Left hindlimb (tissue), 1 donor: ENCODE measurements around the gene CIAO2B.
A peak's percentile ranks its signal among the peaks of the same experiment; 100 is the strongest.
"Not testable (repeated sequence)": the region's sequence is repeated elsewhere in the genome, so short reads cannot be mapped to it uniquely, and the experiment has no call there.

Source experiments
- DNase-seq: peaks from one replicate; pipeline ENCODE4 v3.0.0-alpha.2; 2018

Gene CIAO2B

DNA sequence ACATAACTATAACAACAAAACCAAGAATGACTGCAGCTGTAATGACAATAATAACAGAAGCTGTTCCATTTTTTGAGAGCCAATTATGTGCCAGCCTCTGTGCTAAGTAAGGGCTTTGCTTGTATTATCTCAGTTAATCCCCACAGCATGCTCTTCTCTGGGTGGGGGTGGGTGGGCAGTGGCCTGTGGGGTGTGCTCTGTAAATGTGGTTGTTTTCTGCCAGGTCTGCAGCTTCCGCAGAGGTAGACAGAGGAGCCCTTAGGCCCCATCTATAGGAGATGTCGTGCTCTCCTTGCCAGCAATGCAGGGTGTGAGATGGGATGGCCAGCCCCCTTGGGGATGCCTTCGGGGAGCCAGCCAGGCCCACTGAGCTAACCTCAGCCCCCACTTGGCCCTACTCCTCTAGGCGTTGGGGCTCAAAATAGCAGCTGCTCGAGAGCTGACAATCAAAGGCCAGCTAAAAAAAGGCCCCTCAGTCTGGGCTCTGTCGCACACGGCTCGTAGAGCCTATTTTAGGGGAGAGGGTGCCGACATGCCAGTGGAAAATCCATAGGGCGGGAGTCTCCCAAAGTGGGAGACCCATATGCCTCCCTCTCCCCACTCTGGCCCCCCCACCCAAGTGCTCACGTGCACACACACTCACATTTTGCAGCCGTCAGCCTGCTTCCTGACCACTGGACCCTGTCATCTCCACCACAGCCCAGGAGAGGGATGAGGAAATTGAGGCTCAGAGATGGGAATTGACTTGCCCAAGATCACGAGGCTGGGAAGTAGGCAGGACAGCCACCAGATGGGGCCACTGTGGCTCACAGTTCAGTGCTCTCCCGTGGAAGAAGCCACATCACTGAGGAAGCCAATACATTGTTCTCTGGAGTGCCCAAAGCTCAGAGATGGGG lies 31.3 kb downstream of the CIAO2B start:
- DNase-seq = no peak

DNA sequence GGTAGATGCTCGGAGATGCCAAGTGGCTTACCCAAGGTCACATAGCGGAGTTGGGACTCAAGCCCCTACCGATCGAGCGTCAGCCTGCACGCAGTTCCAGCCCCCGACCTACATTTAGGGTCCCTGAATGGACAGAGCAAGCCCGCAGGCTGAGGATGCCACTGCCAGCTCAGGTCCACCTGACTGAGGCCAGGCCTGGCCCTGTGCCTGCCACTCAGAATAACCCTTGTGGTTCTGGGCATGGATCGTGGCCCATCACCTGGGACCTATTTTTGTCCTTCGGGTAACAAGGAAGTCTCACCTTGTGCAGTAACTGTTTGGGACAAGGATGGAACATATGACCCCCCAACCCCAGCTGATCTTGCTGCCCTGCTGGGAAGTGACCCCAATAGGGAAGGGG lies 32.6 kb downstream of the CIAO2B start:
- DNase-seq = no peak

GRCh38 chr16:66900721-66901441 lies 33.3 kb downstream of the CIAO2B start:
- no peak for DNase-seq

- peak; percentile 65 for DNase-seq
These were observed 34.1 kb downstream of the CIAO2B start for GRCh38 chr16:66899945-66900710.

GRCh38 chr16:66899310-66899944 lies 34.8 kb downstream of the CIAO2B start:
- DNase-seq = no peak

- no peak for DNase-seq
These were observed 35.3 kb downstream of the CIAO2B start for GRCh38 chr16:66898933-66899309.

DNA sequence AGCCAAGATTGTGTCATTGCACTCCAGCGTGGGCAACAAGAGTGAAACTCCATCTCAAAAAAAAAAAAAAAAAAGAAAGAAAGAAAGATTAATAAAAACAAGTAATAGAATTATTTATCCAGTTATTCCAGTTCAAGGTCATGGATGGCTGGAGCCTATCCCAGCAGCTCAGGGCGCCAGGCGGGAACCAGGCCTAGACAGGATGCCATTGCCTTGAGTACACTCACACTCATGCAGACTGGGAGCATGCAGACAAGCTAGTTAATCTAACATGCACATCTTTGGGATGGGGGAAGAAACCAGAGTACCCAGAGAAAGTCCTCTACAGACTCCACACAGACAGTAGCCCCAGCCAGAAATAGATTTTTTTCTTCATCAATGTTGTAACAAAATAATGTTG lies 36.0 kb downstream of the CIAO2B start:
- DNase-seq = no peak

DNA sequence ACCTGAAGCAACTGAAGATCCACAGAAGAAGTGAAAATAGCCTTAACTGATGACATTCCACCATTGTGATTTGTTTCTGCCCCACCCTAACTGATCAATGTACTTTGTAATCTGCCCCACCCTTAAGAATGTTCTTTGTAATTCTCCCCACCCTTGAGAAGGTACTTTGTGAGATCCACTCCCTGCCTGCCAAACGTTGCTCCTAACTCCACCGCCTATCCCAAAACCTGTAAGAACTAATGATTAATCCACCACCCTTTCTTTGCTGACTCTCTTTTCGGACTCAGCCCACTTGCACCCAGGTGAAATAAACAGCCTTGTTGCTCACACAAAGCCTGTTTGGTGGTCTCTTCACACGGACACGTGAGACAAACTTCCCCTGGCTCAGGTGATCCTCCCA lies 37.5 kb downstream of the CIAO2B start:
- DNase-seq = not testable (repeated sequence)

- DNase-seq = no peak
These were observed 38.2 kb downstream of the CIAO2B start for GRCh38 chr16:66895999-66896398.

GRCh38 chr16:66895689-66895979 lies 38.6 kb downstream of the CIAO2B start:
- no peak for DNase-seq

DNA sequence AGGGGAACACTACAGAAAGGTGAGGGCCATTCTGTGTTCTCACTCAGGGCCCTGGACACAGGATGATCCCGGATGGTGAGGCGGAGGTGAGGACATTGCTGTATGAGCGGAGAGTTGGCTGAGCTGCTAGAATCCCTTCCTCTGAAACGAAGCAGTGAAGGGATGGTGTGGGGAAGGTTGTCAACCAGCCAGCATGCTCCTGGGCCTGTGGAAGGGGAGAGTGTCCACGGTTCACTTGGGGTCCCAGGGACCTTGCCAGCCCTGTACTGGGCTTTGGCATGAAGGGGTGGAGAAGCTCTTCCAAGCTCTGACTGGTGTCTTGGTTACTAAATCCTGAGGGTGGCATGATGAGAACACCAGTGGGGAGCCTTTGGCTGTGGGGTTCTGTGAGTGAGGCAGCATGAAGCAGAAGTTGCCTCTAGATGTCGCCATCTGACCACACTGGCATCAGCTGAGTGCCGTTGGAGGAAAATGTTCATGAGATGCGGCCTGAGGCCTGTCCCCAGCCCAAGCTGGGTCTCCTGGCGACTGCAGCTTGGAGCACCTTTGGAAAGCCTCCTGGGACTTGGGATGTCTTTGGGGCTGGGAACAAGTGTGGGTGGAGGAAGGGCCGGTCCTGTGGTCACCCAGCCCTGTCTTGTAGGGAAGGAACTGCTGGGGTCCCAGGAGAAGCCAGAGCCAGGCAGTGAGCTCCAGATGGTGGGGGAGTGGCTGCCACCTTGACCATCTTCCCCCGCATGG lies 39.1 kb downstream of the CIAO2B start:
- DNase-seq = peak; percentile 75

DNA sequence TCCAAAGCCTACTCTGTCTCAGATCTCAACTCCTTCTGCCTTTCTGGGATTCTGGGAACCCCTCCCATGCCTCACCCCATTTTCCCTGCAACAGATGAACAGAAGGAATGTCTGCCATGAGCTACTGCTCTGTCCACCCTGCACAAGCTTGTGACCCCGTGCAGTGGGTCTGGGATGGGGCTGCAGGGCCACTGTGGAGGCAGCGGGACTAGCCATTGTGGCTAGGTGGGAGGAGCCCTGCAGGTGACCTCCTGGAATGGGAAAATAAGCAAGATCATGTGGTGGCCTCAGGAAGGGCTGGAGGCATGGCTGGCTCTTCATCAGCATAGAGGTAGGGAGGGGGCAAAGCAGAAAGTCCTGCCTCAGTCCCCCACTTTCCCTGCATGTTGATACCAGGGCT lies 40.1 kb downstream of the CIAO2B start:
- DNase-seq = no peak

- DNase-seq = no peak
These were observed 42.4 kb downstream of the CIAO2B start for GRCh38 chr16:66891797-66892196.

DNA sequence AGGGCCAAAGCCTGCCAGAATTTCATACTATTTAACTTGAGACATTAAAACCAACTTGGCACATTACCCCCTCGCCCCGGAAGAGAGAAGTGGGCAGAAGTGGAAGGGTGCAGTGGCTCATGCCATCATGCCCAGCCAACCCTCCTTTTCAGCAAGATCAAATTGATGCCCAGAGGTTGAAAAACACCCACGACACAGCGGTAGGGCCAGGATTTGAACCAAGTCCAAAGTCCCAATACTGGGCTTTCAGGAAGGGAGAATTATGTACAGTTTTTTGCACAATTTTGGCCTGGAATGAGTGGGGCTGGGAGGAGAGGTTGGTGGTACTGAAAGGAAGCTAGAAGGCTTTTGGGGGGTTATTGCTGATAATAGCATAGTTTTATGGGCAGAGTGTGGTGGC lies 42.8 kb downstream of the CIAO2B start:
- DNase-seq = no peak

DNA sequence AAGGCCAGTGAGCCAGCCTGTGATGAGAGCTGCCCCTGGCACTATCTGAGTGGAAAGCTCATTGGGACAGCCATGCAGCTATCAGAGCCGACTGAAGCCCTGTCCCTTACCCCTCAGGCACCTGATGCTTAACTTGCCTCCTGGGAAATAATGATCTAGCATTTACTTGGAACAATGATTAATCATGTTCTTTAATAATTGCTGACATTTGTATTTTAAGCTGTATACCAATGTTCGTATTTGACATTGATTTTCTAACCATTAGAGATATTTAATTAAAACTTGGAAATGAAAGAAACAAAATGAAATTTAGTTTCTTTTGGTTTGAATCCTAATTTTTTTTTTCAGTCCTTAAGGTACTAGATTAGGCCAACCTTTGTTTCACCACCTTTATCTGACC lies 43.4 kb downstream of the CIAO2B start:
- DNase-seq = no peak

GRCh38 chr16:66889622-66890021 lies 44.6 kb downstream of the CIAO2B start:
- DNase-seq = no peak

DNA sequence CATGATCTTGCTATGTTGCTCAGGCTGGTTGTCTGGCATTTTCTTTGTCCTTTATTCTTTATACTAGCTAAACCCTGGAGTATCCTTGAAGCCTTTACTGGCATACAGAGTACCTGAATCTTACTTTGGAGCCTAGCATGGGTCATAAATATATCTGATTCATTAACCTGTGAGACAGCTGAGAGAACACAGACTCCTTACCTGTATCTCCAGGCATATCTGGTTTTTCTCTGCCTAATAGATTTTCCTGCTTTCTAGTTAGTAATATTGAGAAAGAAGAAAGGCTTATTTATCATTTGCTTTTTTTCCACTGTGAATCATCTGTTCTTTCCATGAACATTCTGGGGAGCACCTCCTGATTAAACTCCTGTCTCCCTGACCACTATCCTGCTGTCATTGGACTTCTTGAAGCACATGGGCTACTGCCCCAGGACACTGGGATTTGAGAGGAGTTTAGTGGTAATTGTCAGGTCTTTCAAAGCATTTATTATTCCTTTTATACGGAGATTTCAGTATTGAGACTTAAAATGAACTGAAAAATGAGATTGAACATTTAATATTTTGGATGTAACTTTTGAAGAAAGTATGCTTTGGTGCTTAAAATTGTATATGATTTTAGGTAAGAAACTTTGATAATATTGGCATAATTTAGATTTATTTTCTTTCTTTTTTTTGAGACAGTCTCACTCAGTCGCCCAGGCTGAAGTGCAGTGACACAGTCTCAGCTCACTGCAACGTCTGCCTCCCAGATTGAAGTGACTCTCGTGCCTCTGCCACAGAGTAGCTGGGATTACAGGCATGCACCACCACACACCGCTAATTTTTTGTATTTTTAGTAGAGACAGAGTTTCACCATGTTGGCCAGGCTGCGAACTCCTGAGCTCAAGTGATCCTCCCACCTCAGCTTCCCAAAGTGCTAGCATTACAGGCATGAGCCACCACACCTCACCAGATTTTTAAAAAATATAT lies 45.3 kb downstream of the CIAO2B start:
- no peak for DNase-seq

- no peak for DNase-seq
These were observed 47.3 kb downstream of the CIAO2B start for GRCh38 chr16:66886914-66887313.

DNA sequence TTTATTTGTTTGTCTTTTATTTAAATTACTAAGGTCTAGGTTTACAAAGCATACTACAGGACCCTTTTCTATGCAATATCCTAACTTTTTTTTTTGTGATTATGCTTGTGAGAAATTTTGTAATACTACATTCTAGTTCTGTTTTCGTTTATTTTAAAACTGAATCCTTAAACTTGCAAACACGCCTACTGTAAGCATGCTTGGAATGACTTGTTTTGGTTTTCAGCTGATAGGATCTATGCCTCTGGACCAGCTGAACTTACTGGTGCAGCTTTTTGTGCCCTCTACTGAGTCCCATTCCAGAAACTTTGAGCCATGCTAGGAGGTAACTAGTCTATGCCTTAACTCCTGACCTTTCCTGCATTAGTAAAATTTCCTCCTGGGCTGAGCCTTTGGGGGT lies 47.9 kb downstream of the CIAO2B start:
- no peak for DNase-seq

DNA sequence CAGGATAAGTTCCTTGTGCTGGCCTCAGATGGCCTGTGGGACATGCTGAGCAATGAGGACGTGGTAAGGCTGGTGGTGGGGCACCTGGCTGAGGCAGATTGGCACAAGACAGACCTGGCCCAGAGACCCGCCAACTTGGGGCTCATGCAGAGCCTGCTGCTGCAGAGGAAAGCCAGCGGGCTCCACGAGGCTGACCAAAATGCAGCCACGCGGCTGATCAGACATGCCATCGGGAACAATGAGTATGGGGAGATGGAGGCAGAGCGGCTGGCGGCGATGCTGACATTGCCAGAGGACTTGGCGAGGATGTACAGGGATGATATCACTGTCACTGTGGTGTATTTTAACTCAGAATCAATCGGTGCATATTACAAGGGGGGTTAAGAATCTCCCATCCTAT lies 48.7 kb downstream of the CIAO2B start:
- no peak for DNase-seq

GRCh38 chr16:66882702-66883101 lies 51.5 kb downstream of the CIAO2B start:
- DNase-seq = no peak
